ENCODE measurements around the gene TPST2. TPM values are rescaled to one million over a fixed set of nuclear protein-coding genes. Genes with fewer than 3 reads are reported as not detected.

The TPST2 gene
- total RNA-seq, 2 experiments from 2014 or later, result 30.7 to 33.6 TPM

DNA sequence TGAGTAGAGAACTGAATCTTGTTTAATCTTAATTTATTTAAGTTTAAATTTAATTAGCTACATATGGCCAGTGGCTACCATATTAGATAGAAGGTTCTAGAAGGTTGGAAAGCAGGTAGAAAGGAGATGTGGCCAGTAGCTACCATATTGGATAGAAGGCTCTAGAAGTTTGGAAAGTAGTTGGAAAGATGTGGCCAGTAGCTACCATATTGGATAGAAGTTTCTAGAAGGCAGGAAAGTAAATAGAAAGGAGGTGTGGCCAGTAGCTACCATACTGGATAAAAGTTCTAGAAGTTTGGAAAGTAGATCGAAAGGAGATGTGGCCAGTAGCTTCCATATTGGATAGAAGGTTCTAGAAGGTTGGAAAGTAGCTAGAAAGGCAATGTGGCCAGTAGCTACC is 34.1 kb upstream of the TPST2 start:
- Mint-ChIP-seq H3K27me3 (no peaks in the 10 kb centered on the region), H3K4me1 (ENCODE audit: low read depth) (peaks cover 11% of the 10 kb centered on the region), H3K4me3 (no peak overlapping the region), H3K9me3 (no peaks in the 10 kb centered on the region), H3K27ac (no peak overlapping the region), H3K36me3 (ENCODE audit: low read depth) (no peaks in the 10 kb centered on the region)
- TF ChIP-seq, protein P1, sequence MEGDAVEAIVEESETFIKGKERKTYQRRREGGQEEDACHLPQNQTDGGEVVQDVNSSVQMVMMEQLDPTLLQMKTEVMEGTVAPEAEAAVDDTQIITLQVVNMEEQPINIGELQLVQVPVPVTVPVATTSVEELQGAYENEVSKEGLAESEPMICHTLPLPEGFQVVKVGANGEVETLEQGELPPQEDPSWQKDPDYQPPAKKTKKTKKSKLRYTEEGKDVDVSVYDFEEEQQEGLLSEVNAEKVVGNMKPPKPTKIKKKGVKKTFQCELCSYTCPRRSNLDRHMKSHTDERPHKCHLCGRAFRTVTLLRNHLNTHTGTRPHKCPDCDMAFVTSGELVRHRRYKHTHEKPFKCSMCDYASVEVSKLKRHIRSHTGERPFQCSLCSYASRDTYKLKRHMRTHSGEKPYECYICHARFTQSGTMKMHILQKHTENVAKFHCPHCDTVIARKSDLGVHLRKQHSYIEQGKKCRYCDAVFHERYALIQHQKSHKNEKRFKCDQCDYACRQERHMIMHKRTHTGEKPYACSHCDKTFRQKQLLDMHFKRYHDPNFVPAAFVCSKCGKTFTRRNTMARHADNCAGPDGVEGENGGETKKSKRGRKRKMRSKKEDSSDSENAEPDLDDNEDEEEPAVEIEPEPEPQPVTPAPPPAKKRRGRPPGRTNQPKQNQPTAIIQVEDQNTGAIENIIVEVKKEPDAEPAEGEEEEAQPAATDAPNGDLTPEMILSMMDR (IDR thresholded peaks at IDR 0.05), result no peak
- ATAC-seq (no peak), DNase-seq (no peak)
- intact Hi-C loops (cut with micrococcal nuclease), result no loop called here
- ChIA-PET CTCF (interaction anchor here (1.1 to 1.3 kb wide), 5 partner anchors 11 to 142 kb away, joined by 3 to 4 read pairs (median 3); no protein-coding TSS in a partner anchor), POLR2A (interaction anchor here (2.0 kb wide), 1 partner anchor 13 kb away, joined by 7 read pairs; no protein-coding TSS in a partner anchor)

DNA sequence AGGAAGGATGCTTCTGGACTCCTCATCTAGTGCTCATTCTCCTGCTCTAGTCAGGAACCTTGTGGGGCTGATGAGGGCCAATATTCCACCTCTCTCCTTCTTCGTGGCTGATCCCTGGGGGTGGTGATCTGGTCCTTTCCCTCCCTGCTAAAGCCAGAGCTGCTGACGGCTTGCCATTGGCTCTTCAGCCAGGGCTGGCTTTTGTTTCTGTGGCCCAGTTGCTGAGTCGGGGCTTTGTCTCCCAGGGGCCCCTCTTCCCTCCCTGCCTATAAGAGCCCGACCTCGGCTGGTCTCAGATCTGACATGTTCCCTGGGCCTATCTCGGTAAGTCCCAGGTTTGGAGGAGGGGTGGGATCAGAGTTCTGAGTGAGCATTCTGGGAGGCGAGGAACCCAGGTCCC is 31.7 kb upstream of the TPST2 start, which contains the start of gene CRYBA4:
CRYBA4 (plus strand) TSS at position 301 of the 400 bp plus-strand sequence. CDS start 634 bp downstream, outside the sequence.
- Mint-ChIP-seq H3K9me3 (no peaks in the 10 kb centered on the region), H3K4me3 (no peak within 1 kb of the TSS), H3K4me1 (ENCODE audit: low read depth) (peaks cover 8% of the 10 kb centered on the region), H3K27ac (no peak within 1 kb of the TSS), H3K36me3 (ENCODE audit: low read depth) (no peaks in the 10 kb centered on the region), H3K27me3 (no peaks in the 10 kb centered on the region)
- ChIA-PET POLR2A (interaction anchor here (1.2 kb wide), 1 partner anchor 12 kb away, joined by 3 read pairs; no protein-coding TSS in a partner anchor), CTCF (interaction anchor here (0.9 kb wide), 1 partner anchor 44 kb away, joined by 3 read pairs; no protein-coding TSS in a partner anchor)
- intact Hi-C loops (cut with micrococcal nuclease), result no loop called here
- TF ChIP-seq, protein P1 (IDR thresholded peaks at IDR 0.05), result no peak
- no peak for DNase-seq
- ATAC-seq, result no peak

DNA sequence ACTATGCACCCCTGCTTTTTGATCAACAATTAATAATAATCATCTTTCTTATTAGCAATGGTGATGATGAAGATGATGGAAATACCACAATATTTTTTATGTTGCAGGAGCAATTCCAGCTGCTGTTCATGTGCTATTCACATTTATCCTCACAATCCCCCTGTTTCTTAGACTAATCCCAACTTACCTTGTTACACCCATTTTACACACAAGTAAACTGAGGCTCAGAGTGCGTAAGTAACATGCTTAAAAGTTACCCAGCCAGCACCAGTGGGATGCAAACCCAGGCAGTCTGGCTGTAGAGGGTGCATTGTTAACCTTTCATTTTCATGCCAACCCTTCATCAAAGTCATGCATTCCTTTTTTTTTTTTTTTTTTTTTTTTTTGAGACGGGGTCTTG is 30.3 kb upstream of the TPST2 start:
- CTCF ChIA-PET, result no interaction called here
- intact Hi-C loops (cut with micrococcal nuclease), result no loop called here
- no peak overlapping the region for H3K27ac Mint-ChIP-seq

DNA sequence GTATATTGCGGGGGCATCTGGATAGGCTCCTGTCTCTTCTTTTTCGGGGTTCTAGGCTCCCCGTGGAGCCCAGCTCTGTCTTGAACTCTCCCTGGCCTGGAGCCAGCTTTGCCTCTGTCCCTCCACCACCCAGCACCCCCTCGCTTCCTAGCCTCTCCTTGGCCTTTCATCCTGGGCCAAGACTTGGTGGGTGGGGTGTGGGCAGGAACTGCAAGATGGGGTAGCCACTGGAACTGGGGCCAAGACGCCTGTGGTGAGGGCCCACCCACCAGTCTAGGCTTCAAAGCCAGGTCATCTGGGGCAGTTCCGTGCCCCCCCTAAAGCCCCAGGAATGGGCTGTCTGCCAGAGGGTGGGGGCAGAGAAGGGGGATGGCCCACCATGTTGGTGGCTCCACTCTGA is 29.6 kb upstream of the TPST2 start:
- no peak for ATAC-seq
- DNase-seq, result no peak
- CTCF ChIA-PET, result no interaction called here
- Mint-ChIP-seq H3K4me1 (ENCODE audit: low read depth) (peaks cover 12% of the 10 kb centered on the region), H3K27me3 (no peaks in the 10 kb centered on the region), H3K9me3 (no peaks in the 10 kb centered on the region), H3K4me3 (no peak overlapping the region), H3K27ac (no peak overlapping the region), H3K36me3 (ENCODE audit: low read depth) (no peaks in the 10 kb centered on the region)
- TF ChIP-seq, protein P1 (IDR thresholded peaks at IDR 0.05), result no peak
- intact Hi-C loops (cut with micrococcal nuclease), result no loop called here
- POLR2A ChIA-PET, result no interaction called here

More for the DNA sequence above, 30.3 kb upstream of the TPST2 start:
- POLR2A ChIA-PET, result no interaction called here
- ATAC-seq (no peak), DNase-seq (no peak)
- H3K36me3 Mint-ChIP-seq (ENCODE audit: low read depth), result no peaks in the 10 kb centered on the region
- H3K4me1 Mint-ChIP-seq (ENCODE audit: low read depth), result peaks cover 10% of the 10 kb centered on the region
- H3K4me3 Mint-ChIP-seq, result no peak overlapping the region
- no peaks in the 10 kb centered on the region for H3K27me3 Mint-ChIP-seq
- no peaks in the 10 kb centered on the region for H3K9me3 Mint-ChIP-seq
- TF ChIP-seq, protein P1 (IDR thresholded peaks at IDR 0.05), result no peak

DNA sequence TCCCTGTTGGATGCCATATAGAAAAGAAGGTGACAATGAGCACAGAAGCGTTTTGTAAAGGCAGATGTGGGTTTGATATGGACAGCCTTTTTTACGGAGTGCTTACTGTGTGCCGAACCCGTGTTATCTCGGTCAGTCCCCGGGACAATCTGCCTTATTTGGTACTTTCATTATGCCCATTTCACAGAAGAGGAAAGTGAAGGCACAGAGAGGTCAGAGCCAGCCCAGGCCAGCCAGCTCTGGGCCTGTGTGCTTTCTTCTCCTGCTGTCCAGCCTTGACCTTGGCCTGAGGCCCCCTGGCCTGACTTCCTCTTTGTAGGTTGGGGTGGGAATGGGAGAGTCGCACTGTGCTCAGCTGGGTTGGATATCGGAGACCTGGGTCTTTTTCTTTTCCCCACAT is 28.5 kb upstream of the TPST2 start:
- peaks cover 12% of the 10 kb centered on the region for H3K4me1 Mint-ChIP-seq (ENCODE audit: low read depth)
- intact Hi-C loops (cut with micrococcal nuclease), result no loop called here
- ChIA-PET POLR2A (interaction anchor here (1.1 kb wide), 1 partner anchor 21 kb away, joined by 3 read pairs; no protein-coding TSS in a partner anchor), CTCF (no interaction called here)
- H3K27me3 Mint-ChIP-seq, result no peaks in the 10 kb centered on the region
- ATAC-seq (no peak), DNase-seq (no peak)
- no peak overlapping the region for H3K27ac Mint-ChIP-seq
- no peaks in the 10 kb centered on the region for H3K36me3 Mint-ChIP-seq (ENCODE audit: low read depth)
- no peak overlapping the region for H3K4me3 Mint-ChIP-seq
- TF ChIP-seq, protein P1 (IDR thresholded peaks at IDR 0.05), result no peak
- no peaks in the 10 kb centered on the region for H3K9me3 Mint-ChIP-seq
